Measurements from ENCODE around the gene MRTO4. TPM values are rescaled to one million over a fixed set of nuclear protein-coding genes. Genes with fewer than 3 reads are reported as not detected.
A peak's percentile ranks its signal among the peaks of the same experiment; 100 is the strongest.

The MRTO4 gene
- total RNA-seq (2013; cell fraction: nucleolus; rRNA removed) = 19.4 and 25.8 TPM in 2 replicates
- total RNA-seq (2014; rRNA removed) (64.1 and 64.7 TPM in 2 replicates), total RNA-seq (2014; rRNA removed; fragmentation: Illumina TruSeq; extraction: Trizol) (64.5 and 74.6 TPM in 2 replicates), total RNA-seq (2021) (72.1 and 74.7 TPM in 2 replicates), polyA plus RNA-seq (2011; rRNA removed) (50.6 and 56.8 TPM in 2 replicates), polyA plus RNA-seq (2014; fragmentation: Illumina TruSeq; extraction: Trizol) (73.3 and 82.6 TPM in 2 replicates), polyA plus RNA-seq (2014; fragmentation: Nextera tagmentation; extraction: Ambion mirVana) (10 to 100 TPM; 43.5 to 64.8 TPM), polyA plus RNA-seq (2014; rRNA removed) (67.3 and 70.8 TPM in 2 replicates), polyA plus RNA-seq (2016; fragmentation: Nextera tagmentation; extraction: Ambion mirVana) (10 to 100 TPM; 92.0 to 99.5 TPM), polyA minus RNA-seq (2011; rRNA and poly(A)+ RNA removed) (29.5 and 38.2 TPM in 2 replicates), Bru-seq, nascent RNA (percentile 86 among the genes with signal in this experiment), BruChase-seq, experiment 1, labeled RNA remaining after a 6-hour chase (percentile 87 among the genes with signal in this experiment), BruChase-seq, experiment 2, labeled RNA remaining after a 2-hour chase (percentile 87 among the genes with signal in this experiment)
- polyA plus RNA-seq (2011; ENCODE audit: low read depth) = 19.9 TPM
- polyA plus RNA-seq (2011; cell fraction: cytosol; rRNA removed) = 61.1 and 76.2 TPM in 2 replicates
- 23.5 and 31.4 TPM in 2 replicates for polyA plus RNA-seq (2011; cell fraction: nucleus; rRNA removed)
- polyA plus RNA-seq (2012) = 25.8 and 30.6 TPM in 2 replicates
- 10.6 and 12.8 TPM in 2 replicates for polyA minus RNA-seq (2011; cell fraction: cytosol; rRNA and poly(A)+ RNA removed)
- 7.7 and 25.0 TPM in 2 replicates for polyA minus RNA-seq (2011; cell fraction: nucleus; rRNA and poly(A)+ RNA removed)
- long read RNA-seq, experiment 1, transcript MRTO4-201 (8 exons, 2,315 nt) = major isoform, 78 of 91 reads
- long read RNA-seq, experiment 1, partial matches to known transcripts = 2 of 91 reads
- long read RNA-seq, experiment 1, other reads (novel, unspliced or antisense) = 11 of 91 reads
- long read RNA-seq, experiment 2, transcript MRTO4-201 (8 exons, 2,315 nt) = major isoform, 218 of 244 reads
- long read RNA-seq, experiment 2, partial matches to known transcripts = 1 of 244 reads
- long read RNA-seq, experiment 2, other reads (novel, unspliced or antisense) = 24 of 244 reads

GRCh38 chr1:19251305-19252196 is at the start of gene MRTO4, which contains the start of gene EMC1:
Gene MRTO4 (plus strand): TSS chr1:19251805. CDS start chr1:19251836, 31 bp downstream.
Gene EMC1 (minus strand): TSS chr1:19251524. CDS start chr1:19251509, 15 bp downstream.
- H3K4me3 ChIP-seq = peak within 1 kb of the TSS; percentile 98
- DNase-seq (ENCODE audit: low read depth, low spot score) (peak; percentile 65), ATAC-seq (peak; percentile 93), FAIRE-seq (peak; percentile 38)
- H3K27me3 ChIP-seq (replicated peaks in 1 of 2; ENCODE audit: control insufficient read depth in 2 of 2, insufficient read depth in 2 of 2, low read length in 1 of 2) = no peaks in the 10 kb centered on the region
- H3K4me1 ChIP-seq (ENCODE audit: control insufficient read depth, insufficient read depth, low read length) = peaks cover 13% of the 10 kb centered on the region
- ChIA-PET SMC1A (ENCODE audit: uncharacterized antibody, unreplicated experiment) (interaction anchor here (0.6 to 1.7 kb wide), 5 partner anchors 10 to 344 kb away, joined by 3 to 4 read pairs (median 3); no protein-coding TSS in a partner anchor), RAD21 (ENCODE audit: unreplicated experiment) (interaction anchor here (0.7 to 1.3 kb wide), 2 partner anchors 44 to 402 kb away, joined by 3 to 4 read pairs; no protein-coding TSS in a partner anchor), CTCF (interaction anchor here (0.9 to 1.8 kb wide), 5 partner anchors 9 to 344 kb away, joined by 3 to 9 read pairs (median 3); no protein-coding TSS in a partner anchor), POLR2A (interaction anchor here (0.9 to 1.3 kb wide), 4 partner anchors 39 to 61 kb away, joined by 3 to 4 read pairs (median 4); no protein-coding TSS in a partner anchor)
- peaks cover 3% of the 10 kb centered on the region; the same call in 1 of the 2 replicates for H4K20me1 ChIP-seq (ENCODE audit: control insufficient read depth, insufficient read depth)
- H2AFZ ChIP-seq (ENCODE audit: control insufficient read depth, low read depth, low read length) = peak within 1 kb of the TSS; percentile 88
- in situ Hi-C loops (cut with MboI) (no loop called here), intact Hi-C loops (cut with micrococcal nuclease; ENCODE audit: unreplicated experiment) (loop anchor here (1.0 to 5.0 kb wide), 3 partner anchors 41 to 401 kb away; partner anchors contain the start of genes AKR7A2, SLC66A1 and UBR4)
- H3K36me3 ChIP-seq (ENCODE audit: control insufficient read depth in 2 of 2, insufficient read depth in 2 of 2, low read length in 1 of 2) = peaks cover 2 to 10% of the 10 kb centered on the region in 2 experiments
- under 1% methylated on average over 81 of the region's 81 CpGs for WGBS (ENCODE audit: insufficient coverage, insufficient replicate concordance, low lambda C conversion rate, missing lambda C conversion rate)
- BruUV-seq (replicated peaks) = no TSS peak
- peaks cover 65% of the 10 kb centered on the region for H3K79me2 ChIP-seq (ENCODE audit: control insufficient read depth, insufficient read depth, low read length)
- H3K9ac ChIP-seq (ENCODE audit: control insufficient read depth, insufficient read depth, low read length) = peak within 1 kb of the TSS; percentile 92
- H3K9me3 ChIP-seq (replicated peaks; ENCODE audit: control insufficient read depth, insufficient read depth, low read length) = no peaks in the 10 kb centered on the region
- H3K27ac ChIP-seq (ENCODE audit: control insufficient read depth, insufficient read depth) = peak within 1 kb of the TSS; percentile 97
- peak within 1 kb of the TSS; percentile 99 for H3K4me2 ChIP-seq (ENCODE audit: control insufficient read depth, insufficient read depth)
- TF ChIP-seq, protein P1, sequence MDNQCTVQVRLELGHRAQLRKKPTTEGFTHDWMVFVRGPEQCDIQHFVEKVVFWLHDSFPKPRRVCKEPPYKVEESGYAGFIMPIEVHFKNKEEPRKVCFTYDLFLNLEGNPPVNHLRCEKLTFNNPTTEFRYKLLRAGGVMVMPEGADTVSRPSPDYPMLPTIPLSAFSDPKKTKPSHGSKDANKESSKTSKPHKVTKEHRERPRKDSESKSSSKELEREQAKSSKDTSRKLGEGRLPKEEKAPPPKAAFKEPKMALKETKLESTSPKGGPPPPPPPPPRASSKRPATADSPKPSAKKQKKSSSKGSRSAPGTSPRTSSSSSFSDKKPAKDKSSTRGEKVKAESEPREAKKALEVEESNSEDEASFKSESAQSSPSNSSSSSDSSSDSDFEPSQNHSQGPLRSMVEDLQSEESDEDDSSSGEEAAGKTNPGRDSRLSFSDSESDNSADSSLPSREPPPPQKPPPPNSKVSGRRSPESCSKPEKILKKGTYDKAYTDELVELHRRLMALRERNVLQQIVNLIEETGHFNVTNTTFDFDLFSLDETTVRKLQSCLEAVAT (IDR thresholded peaks at IDR 0.05) = no peak
- TF ChIP-seq KLF5 (IDR thresholded peaks at IDR 0.05; ENCODE audit: partially characterized antibody) = peak; percentile 89
- TF ChIP-seq, protein P2, sequence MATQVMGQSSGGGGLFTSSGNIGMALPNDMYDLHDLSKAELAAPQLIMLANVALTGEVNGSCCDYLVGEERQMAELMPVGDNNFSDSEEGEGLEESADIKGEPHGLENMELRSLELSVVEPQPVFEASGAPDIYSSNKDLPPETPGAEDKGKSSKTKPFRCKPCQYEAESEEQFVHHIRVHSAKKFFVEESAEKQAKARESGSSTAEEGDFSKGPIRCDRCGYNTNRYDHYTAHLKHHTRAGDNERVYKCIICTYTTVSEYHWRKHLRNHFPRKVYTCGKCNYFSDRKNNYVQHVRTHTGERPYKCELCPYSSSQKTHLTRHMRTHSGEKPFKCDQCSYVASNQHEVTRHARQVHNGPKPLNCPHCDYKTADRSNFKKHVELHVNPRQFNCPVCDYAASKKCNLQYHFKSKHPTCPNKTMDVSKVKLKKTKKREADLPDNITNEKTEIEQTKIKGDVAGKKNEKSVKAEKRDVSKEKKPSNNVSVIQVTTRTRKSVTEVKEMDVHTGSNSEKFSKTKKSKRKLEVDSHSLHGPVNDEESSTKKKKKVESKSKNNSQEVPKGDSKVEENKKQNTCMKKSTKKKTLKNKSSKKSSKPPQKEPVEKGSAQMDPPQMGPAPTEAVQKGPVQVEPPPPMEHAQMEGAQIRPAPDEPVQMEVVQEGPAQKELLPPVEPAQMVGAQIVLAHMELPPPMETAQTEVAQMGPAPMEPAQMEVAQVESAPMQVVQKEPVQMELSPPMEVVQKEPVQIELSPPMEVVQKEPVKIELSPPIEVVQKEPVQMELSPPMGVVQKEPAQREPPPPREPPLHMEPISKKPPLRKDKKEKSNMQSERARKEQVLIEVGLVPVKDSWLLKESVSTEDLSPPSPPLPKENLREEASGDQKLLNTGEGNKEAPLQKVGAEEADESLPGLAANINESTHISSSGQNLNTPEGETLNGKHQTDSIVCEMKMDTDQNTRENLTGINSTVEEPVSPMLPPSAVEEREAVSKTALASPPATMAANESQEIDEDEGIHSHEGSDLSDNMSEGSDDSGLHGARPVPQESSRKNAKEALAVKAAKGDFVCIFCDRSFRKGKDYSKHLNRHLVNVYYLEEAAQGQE (IDR thresholded peaks at IDR 0.05; ENCODE audit: low read depth, low read length) = no peak
- no peak for TF ChIP-seq TCF7 (IDR thresholded peaks at IDR 0.05; ENCODE audit: borderline replicate concordance)
- peak; percentile 94 for TF ChIP-seq MYC (IDR thresholded peaks at IDR 0.05; ENCODE audit: insufficient read depth, insufficient read length, insufficient replicate concordance, low read length, severe bottlenecking)
- TF ChIP-seq MAX (IDR thresholded peaks at IDR 0.05; ENCODE audit: low read depth, low read length) = peak; percentile 99
- TF ChIP-seq SKIL (IDR thresholded peaks at IDR 0.05; ENCODE audit: low read depth, poor library complexity, severe bottlenecking) = peak; percentile 22

Measured in GM12878 (cell line).